Nephron (organoid): ENCODE data around the gene CMBL.

Experiments used
- H3K27ac Mint-ChIP-seq, 3 experiments: 2 replicates each; pipeline ENCODE4 v1.8.0; 2020; ENCODE audit warnings: mixed read lengths in 3 of 3, mild to moderate bottlenecking in 2 of 3, moderate library complexity in 1 of 3
- H3K27me3 Mint-ChIP-seq: 2 replicates; pipeline ENCODE4 v1.8.0; 2021; ENCODE audit warnings: low read depth, mild to moderate bottlenecking, moderate library complexity, mixed read lengths
- H3K36me3 Mint-ChIP-seq: 2 replicates; pipeline ENCODE4 v1.8.0; 2020; ENCODE audit warnings: low read depth, mixed read lengths
- H3K4me1 Mint-ChIP-seq: 2 replicates; pipeline ENCODE4 v1.8.0; 2020; ENCODE audit warnings: mixed read lengths
- H3K4me3 Mint-ChIP-seq, 3 experiments: 2 replicates each; pipeline ENCODE4 v1.8.0; 2020; ENCODE audit warnings: mild to moderate bottlenecking in 3 of 3, mixed read lengths in 3 of 3, moderate library complexity in 2 of 3
- H3K9me3 Mint-ChIP-seq: 2 replicates; pipeline ENCODE4 v1.8.0; 2020; ENCODE audit warnings: mixed read lengths
- CTCF ChIP-seq, 3 experiments: fragments of 200-600 bp; sonication (generic); IDR thresholded peaks; one replicate each; pipeline ENCODE4 v1.5.0; 2021; ENCODE audit warnings: antibody characterized with exemption in 3 of 3; ENCODE audit not compliant: unreplicated experiment in 3 of 3

CMBL gene

DNA sequence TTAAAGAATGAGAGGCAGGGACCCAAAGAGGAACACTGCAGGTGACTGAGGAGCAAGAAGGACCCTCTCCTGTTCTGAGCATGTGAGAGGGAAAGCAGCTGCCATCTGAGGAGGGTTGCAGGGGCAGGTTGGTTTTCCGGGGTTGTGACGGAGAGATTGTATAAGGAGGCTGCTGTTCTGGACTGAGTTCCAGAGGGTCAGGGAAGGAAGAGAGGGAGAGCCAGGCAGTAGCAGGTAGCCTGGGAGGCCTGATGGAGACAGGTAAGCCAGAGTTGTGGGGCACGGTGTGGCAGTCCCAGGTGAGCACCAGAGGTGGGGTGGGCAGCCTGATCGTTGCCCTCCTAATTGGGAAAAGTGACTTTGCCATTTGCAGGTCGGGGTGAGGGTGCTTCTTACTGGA lies 47.8 kb downstream of the CMBL start:
- H3K4me3 Mint-ChIP-seq = no peak overlapping the region
- H3K36me3 Mint-ChIP-seq = peaks cover 79% of the 10 kb centered on the region
- H3K27me3 Mint-ChIP-seq = no peaks in the 10 kb centered on the region
- peaks cover 16% of the 10 kb centered on the region for H3K4me1 Mint-ChIP-seq
- H3K9me3 Mint-ChIP-seq = no peaks in the 10 kb centered on the region
- no peak for TF ChIP-seq CTCF (IDR thresholded peaks at IDR 0.05; ENCODE audit: unreplicated experiment in 3 of 3)
- H3K27ac Mint-ChIP-seq = peak overlapping the region in 2 of 3 experiments; percentile 8 to 58

DNA sequence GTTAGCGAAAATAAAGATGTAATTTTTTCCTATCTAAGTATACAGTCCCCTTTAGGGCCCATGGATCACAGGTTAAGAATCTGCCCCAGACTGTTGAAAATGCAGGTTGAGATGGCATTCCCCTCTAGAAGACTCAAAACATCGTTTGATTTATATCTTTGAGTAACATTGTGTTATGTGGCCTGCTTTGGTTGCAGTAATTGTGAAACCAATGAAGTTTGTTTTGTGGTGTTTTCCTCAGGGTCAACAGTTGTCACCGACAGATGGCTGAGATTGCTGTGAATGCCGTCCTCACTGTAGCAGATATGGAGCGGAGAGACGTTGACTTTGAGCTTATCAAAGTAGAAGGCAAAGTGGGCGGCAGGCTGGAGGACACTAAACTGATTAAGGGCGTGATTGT lies 49.8 kb downstream of the CMBL start:
- Mint-ChIP-seq H3K27me3 (no peaks in the 10 kb centered on the region), H3K36me3 (peaks cover 78% of the 10 kb centered on the region), H3K4me1 (peaks cover 16% of the 10 kb centered on the region), H3K27ac (peak overlapping the region in 2 of 3 experiments; percentile 9 to 11), H3K4me3 (no peak overlapping the region), H3K9me3 (no peaks in the 10 kb centered on the region)
- no peak for TF ChIP-seq CTCF (IDR thresholded peaks at IDR 0.05; ENCODE audit: unreplicated experiment in 3 of 3)

- no peak overlapping the region for H3K4me3 Mint-ChIP-seq
- peaks cover 56% of the 10 kb centered on the region for H3K36me3 Mint-ChIP-seq
- no peaks in the 10 kb centered on the region for H3K9me3 Mint-ChIP-seq
- TF ChIP-seq CTCF (IDR thresholded peaks at IDR 0.05; ENCODE audit: unreplicated experiment in 3 of 3) = no peak
- H3K27ac Mint-ChIP-seq = no peak overlapping the region
- H3K27me3 Mint-ChIP-seq = no peaks in the 10 kb centered on the region
- peaks cover 24% of the 10 kb centered on the region for H3K4me1 Mint-ChIP-seq
Observed at GRCh38 chr5:10254686-10255085, 53.0 kb downstream of the CMBL start.

- TF ChIP-seq CTCF (IDR thresholded peaks at IDR 0.05; ENCODE audit: unreplicated experiment in 3 of 3) = no peak
- Mint-ChIP-seq H3K9me3 (no peaks in the 10 kb centered on the region), H3K27ac (no peak overlapping the region), H3K36me3 (peaks cover 44% of the 10 kb centered on the region), H3K4me1 (peaks cover 28% of the 10 kb centered on the region), H3K27me3 (no peaks in the 10 kb centered on the region), H3K4me3 (peak overlapping the region in 1 of 3 experiments; percentile 15)
Observed at GRCh38 chr5:10253390-10253789, 54.3 kb downstream of the CMBL start.

GRCh38 chr5:10251405-10251804 lies 56.3 kb downstream of the CMBL start:
- Mint-ChIP-seq H3K4me1 (peaks cover 26% of the 10 kb centered on the region), H3K36me3 (peaks cover 31% of the 10 kb centered on the region), H3K27ac (peak overlapping the region; percentile 13 to 64 (median 32)), H3K4me3 (peak overlapping the region; percentile 92 to 96 (median 96)), H3K27me3 (no peaks in the 10 kb centered on the region), H3K9me3 (no peaks in the 10 kb centered on the region)
- no peak for TF ChIP-seq CTCF (IDR thresholded peaks at IDR 0.05; ENCODE audit: unreplicated experiment in 3 of 3)

DNA sequence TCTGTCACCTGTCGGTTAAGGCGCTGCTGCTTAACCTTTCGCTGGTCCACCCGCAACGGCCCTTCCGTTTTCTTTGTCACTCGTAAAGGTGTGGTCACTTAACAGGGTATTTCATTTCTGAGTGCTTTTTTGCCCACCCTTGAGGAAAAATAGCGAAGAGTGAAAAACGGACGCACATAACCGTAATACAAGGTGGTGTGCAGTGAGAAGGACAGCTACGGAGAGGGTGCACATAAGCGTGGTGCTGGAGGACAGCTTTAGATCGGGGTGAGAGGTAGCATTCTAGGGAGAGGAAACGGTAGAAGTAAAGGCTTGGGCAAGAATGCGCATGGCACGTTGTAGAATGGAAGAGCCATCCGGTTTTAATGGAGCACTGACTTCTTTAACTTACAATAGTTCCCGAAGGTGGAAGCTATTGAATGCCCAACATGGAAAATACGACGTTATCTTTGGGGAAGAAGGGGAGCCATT lies 56.9 kb downstream of the CMBL start:
- H3K27me3 Mint-ChIP-seq = no peaks in the 10 kb centered on the region
- H3K4me1 Mint-ChIP-seq = peaks cover 26% of the 10 kb centered on the region
- no peak for TF ChIP-seq CTCF (IDR thresholded peaks at IDR 0.05; ENCODE audit: unreplicated experiment in 3 of 3)
- H3K27ac Mint-ChIP-seq = peak overlapping the region; percentile 13 to 64 (median 32)
- H3K36me3 Mint-ChIP-seq = peaks cover 25% of the 10 kb centered on the region
- H3K9me3 Mint-ChIP-seq = no peaks in the 10 kb centered on the region
- peak overlapping the region; percentile 92 to 96 (median 96) for H3K4me3 Mint-ChIP-seq
